SW480 (cell line): ENCODE data around the gene ACTL10.
"Not testable (repeated sequence)": the region's sequence is repeated elsewhere in the genome, so short reads cannot be mapped to it uniquely, and the experiment has no call there.

Experiments used
- DNase-seq: peaks from one replicate; pipeline ENCODE4 v3.0.0-alpha.2; 2016; ENCODE audit warnings: low spot score

ACTL10 gene

DNA sequence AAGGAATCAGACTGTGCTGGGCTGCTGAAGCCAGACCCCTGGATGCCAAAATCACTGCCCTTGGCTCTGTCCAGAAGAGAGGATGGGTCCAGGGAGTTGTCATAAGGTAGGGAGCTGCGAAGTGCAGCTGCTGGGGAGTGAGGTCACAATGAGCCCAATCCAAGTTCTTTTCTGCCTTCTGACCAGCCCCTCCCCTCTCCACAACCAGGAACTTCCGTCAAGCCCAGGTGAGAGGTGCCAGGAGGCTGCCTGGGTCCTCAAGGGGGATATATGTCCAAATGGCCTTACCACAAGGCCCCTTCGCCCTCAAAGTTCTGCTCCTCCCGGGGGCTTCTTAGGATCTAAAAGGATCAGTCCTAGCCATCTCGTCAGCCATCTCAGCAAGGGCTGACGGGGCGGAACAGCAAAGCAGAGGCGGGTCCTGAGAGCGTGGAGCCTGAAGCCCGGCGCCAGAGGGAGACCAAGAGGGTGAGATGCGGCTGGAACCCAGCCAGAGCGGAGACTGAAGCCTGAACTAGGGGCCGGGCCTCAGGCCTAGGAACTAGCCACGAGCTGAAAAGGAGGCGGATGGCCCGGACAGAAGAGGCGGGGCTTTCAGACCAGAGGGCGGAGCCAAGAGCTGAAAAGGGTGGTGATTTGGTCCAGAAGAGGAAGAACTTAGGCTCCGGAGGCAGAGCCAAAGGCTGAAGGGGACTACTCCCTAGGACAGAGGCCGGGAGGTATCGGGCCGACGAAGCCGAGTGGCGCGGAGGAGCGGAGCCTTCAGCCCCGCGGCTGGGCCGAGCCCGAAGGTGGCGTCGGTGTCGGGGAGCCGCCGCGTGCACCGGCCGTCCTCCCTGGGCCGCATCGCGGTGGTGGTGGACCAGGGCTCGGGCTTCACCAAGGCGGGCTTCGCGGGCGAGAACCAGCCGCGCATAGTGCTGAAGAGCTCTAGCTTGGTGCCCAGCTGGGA lies at the start of gene ACTL10:
Gene ACTL10 (plus strand): TSS at position 651 of the 952 bp plus-strand sequence. CDS start 555 bp downstream, outside the sequence.
- peak; percentile 100 for DNase-seq

DNA sequence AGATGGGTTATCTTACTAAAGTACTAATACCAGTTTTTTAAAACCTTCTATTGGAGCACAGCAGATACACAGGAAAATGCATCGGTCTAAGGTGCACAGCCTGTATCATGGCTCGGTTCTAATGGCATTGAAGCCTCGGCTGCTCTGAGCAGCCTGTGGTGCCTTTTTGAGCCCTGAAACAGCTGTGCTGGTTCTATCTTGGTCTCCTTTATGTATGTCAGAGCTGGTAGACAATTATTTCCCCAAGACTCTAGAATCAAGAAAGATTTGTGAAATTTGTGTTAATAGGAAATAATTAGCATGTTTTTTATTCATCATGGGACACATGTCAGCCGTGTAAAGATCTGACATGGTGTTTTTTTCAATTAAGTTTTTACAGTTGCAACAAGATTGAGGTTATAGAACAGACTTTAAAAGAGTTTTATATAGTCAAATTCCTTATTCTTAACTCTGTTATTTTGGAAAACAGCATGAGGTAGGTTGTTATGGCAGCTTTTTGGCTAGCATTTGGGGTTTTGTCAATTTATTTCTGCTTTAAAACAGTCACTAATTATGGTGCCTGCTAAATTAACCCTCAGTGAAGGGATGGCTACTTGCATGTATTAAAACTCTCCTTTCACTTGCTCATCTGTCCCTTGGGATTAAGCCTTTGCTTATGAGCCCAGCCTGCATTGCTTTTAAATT lies 44.9 kb upstream of the ACTL10 start:
- no peak for DNase-seq

DNA sequence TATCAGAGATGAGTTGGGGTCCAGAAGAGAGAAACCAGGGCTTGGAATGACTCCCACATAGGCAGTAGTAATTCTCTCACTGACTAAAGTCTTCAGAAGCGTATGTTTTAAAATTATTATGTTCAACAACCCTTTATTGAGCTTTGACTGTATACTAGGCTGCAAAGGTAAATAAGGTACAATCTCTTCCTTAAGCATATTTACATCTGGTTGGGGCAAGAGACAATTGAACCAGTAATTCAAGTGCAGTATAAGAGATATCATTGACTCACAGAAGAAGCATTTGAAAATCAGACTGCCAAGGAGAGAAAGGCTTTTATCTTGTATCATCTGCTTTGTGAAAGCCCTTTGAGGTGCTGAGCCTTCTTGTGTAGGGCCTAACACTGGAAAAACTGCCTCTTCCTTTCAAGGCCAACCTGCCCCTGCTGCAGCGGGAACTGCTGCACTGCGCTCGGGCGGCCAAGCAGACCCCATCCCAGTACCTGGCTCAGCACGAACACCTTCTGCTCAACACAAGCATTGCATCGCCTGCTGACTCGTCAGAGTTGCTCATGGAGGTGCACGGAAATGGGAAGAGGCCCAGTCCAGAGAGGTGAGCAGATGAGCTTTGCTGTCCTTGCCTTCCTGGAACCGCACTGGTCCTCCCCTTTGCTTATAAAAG lies 43.9 kb upstream of the ACTL10 start:
- no peak for DNase-seq

DNA sequence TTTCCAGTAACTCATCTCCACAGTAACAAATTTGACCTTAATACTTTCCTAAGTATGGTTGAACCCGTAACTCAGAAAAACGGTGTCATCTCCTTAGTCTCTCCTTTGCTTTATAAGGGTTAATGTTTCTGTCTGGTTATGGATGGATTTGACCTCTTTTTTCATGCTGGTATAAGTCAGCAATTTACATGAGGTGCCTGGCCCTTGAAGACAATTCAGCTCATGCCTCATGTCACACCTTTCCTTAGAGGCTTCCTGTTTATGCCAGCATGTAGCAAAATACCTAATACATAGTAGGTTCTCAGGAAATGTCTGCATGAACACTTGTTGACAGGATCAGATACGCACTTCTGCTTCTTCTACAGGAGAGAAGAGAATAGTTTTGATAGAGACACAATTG lies 42.3 kb upstream of the ACTL10 start:
- DNase-seq = no peak

DNA sequence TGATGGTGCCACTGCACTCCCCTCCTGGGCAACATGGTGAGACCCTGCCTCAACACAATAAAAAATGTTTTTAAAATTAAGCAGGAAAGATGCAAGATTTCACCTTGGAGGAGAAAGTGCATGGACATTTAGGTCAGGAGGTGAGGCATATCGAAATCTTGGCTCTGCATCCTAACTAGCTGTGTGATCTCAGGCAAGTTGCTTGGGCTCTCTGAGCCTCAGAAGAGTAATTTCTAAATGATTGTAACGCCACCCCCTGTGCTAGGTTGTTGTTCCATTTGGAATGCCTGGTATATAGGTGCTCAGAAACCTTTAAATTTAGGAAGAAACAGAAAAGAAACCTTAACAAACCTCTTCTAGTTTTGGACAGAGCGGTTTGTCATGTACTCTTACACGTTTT lies 40.6 kb upstream of the ACTL10 start:
- no peak for DNase-seq

DNA sequence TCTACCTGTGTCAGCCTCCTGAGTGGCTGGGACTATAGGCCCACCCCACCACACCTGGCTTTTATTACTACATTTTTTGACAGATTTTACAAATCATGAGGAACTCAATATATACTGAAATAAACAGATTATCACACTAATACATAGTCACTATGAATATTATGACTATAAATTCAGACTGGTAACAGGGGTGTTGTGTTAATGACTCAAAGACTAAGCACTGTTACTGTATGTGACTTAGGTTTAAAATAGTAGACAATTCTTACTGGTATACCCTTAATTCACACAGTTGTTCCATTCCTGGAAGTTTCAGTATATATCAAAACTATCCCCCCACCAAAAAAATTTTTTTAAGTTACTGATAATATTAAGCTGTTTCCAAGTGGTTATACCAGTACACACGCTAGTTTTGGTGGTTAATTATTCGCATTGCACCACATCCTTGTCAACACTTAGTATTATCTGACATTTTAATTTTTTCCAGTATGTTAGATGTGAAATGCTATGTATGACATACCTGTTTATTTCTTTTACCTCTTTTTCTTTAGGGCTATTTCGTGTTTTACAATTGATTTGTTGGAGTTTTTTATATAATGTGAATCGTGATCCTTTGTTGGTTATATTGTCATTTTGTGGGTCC lies 39.0 kb upstream of the ACTL10 start:
- DNase-seq = no peak

DNA sequence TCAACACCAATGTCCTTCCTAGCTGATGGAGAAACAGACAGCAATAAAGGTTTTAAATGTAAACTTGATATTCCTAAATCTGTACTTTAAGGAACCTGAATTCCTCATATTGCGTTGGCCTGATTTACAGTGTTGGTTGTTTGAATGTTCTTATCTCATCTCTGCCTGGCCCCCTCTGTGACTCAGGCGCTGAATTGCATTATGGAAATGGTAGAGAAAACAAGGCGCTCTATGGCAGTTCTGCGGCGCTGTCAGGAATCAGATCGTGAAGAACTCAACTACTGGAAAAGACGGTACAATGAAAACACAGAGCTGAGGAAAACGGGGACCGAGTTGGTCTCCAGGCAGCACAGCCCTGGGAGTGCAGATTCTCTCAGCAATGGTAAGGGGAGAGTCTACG lies 37.2 kb upstream of the ACTL10 start:
- no peak for DNase-seq

DNA sequence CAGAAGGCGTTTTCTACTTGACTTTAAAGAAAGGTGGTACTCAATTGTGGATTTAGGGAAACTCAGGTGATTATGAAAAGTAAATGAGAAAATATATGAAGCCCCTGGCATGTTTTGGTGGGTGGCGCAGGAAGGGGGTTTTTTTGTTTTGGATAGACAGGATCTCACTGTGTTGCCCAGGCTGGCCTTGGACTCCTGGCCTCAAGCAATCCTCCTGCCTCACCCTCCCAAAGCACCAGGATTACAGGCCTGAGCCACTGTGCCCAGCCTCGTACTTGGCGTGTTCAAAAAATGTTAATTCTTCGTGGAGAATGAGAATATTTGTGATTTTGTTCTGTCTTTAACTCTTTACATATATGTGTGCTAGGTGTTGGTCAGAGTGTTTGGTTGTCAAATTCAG lies 36.8 kb upstream of the ACTL10 start:
- no peak for DNase-seq

DNA sequence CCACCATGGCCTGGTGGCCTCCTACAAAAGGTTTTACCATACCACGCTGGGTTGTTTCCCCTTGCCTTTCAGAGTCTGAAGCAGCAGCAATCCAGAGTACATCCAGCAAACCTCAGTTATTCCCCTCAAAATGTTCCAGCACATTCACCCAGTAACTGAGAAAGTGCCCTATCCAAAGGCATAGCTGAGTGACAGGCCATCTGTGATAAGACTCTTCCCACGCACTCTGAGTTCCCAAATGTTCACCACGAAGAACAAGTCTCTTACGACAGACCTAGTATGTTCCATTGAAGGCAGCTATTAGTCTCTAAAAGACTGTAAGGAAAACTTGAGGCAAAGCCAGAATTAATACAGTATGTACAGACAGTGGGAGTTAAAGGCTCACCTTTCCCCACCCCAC lies 36.2 kb upstream of the ACTL10 start:
- no peak for DNase-seq

DNA sequence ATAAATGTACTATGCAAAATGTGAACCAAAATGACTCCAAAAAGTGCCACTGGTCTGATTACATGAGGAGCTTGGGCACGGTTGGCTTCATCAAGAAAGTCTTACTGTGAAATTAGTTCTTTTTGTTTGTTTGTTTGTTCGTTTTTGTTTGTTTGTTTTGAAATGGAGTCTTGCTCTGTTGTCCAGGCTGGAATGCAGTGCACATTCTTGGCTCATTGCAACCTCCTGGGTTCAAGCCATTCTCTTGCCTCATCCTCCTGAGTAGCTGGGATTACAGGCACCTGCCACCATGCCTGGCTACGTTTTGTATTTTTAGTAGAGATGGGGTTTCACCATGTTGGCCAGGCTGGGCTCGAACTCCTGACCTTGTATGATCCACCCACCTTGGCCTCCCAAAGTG lies 34.8 kb upstream of the ACTL10 start:
- DNase-seq = not testable (repeated sequence)

DNA sequence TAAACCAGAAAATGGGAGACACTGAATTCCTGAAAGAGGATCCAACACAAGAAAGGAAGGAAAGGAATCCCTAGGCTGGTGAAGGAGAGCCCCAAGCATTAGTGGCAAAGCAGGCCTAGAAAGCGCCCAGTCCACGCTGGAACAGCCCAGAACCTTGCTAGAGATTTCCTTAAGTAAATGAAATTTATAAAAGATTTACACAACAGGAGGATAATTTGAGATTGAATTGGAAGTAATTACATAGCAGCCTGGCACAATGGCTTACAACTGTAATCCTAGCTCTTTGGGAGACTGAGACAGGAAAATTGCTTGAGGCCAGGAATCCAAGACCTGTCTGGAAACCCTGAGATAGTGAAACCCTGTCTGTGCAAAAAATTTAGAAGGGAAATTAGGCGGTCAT lies 31.4 kb upstream of the ACTL10 start:
- DNase-seq = no peak

DNA sequence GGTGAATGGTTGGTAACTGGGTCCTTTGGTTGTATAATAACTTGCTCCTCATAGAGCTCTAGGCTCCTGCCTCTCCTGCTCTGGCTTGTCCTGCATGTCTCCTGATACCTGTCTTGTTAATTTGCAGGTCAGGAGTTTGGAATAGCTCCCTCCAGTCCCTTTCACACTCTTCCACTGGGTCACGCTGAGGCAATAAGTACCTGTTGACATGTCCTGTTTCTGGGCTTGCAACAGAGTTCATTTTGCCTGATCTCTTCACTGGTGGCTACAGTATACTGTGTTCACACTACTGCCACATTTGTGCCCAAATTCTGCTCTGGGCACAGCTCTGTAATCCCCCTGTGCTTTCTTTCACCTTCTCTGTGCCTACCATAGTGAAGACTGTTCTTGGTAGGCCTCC lies 30.0 kb upstream of the ACTL10 start:
- no peak for DNase-seq

DNA sequence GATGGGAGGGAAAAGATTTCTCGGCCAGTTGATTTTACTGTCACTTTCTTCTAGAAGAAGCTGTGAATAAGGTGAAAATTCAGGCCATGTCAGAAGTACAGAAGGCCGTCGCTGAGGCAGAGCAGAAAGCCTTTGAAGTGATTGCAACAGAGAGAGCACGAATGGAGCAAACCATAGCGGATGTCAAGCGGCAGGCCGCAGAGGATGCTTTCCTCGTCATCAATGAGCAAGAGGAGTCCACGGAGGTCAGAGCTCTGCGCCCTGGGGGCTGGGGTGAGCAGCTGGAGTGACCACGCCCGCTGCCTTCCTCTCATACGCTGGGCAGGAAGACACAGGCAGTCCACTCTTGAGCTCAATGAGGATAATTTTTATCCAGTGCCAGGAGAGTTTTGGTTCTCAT lies 26.5 kb upstream of the ACTL10 start:
- peak; percentile 51 for DNase-seq

DNA sequence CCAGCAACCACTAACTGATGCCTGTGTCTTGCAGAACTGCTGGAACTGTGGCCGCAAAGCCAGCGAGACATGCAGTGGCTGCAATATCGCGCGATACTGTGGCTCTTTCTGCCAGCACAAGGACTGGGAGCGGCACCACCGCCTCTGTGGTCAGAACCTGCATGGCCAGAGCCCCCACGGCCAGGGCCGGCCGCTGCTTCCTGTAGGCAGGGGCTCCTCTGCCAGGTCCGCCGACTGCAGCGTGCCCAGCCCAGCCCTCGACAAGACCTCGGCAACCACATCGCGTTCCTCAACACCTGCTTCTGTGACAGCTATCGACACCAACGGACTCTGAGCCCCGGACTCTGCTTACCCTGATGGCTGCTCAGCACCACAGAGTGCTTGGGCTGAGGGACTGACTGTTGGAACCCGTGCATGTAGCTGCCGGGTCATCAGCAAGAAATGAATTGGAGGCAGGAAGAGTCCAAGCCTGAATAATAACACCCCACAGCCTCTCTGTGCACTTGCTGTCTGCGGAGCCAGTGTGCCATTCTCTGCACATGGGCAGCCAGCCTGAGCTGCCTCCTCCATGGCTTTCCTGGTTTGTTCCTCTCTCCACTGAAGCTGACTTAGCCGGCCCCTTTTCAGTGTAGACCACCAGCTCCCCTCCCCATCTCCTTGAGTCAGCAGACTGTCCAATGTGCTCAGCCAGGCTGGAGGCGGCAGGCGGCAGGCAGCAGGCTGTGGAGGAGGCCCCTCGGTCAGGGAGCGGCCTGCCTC lies 22.3 kb upstream of the ACTL10 start:
- DNase-seq = no peak

DNA sequence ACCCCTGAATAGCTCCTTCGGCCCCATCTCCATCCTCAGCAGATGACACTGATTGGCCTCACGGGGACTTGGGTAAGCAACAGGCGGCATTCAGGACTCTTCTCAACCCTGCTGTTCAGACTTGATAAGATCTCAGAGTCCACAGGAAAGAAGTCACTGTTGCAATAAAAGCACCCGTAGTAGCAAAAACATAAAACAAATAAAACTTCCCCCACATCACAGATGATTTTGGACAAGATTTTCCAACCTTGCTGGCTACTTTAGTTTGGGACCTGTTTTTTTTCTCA lies 21.7 kb upstream of the ACTL10 start:
- DNase-seq = no peak

DNA sequence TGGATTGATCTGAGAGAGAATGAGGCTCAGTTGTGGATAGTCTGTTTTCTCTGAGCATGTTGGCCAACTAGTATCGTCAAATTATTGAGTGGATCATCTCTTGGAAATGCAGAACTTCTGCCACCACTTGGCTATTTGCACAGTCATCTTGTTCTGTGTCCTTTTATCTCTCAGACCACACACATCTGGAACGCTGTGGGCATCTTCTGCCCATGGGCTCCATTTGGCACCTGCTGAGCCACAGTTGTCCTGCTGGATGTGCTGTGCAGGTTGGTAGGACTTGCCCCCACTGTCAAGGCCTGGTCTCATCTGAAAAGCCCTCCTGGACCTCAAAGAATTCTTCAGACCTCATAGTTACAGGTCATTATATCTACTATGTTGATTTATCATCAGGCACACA lies 21.3 kb upstream of the ACTL10 start:
- no peak for DNase-seq

DNA sequence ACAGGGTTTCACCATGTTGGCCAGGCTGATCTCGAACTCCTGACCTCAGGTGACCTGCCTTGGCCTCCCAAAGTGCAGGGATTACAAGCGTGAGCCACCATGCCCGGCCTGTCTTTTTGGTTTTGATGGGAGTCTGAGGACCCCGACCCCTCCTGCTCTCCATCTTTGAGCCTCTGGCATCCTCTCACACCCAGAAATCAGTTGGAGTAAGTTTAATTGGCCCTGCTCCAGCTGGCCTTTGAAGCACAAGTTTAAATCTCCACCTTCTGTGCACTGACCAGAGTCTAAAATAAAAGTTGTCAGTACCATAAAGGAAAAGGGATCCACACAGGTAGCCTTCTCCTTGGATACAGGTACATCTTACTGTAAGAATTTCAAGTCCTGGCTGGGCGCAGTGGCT lies 20.6 kb upstream of the ACTL10 start:
- DNase-seq = no peak

DNA sequence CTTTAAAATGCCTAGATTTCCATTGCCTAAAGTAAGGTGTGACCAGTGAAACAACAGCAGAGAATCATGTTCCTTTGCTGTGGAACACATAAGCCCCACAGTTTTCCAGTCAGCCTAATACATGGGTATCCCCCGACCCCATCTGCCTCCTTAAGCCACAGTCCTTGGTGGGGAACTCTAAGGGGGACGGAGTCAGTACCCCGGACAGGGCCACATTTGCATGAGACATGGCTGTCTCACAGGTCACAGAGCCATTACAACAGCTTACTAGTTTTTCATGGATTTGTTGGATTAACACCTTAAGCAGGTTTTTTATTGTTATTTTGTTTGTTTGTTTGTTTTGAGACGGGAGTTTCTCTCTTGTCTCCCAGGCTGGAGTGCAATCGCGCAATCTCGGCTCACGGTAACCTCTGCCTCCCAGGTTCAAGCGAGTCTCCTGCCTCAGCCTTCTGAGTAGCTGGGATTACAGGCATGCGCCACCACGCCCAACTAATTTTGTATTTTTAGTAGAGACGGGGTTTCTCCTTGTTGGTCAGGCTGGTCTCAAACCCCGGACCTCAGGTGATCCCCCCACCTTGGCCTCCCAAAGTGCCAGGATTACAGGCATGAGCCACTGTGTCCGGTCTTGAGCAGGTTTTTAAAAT lies 19.7 kb upstream of the ACTL10 start:
- DNase-seq = not testable (repeated sequence)

DNA sequence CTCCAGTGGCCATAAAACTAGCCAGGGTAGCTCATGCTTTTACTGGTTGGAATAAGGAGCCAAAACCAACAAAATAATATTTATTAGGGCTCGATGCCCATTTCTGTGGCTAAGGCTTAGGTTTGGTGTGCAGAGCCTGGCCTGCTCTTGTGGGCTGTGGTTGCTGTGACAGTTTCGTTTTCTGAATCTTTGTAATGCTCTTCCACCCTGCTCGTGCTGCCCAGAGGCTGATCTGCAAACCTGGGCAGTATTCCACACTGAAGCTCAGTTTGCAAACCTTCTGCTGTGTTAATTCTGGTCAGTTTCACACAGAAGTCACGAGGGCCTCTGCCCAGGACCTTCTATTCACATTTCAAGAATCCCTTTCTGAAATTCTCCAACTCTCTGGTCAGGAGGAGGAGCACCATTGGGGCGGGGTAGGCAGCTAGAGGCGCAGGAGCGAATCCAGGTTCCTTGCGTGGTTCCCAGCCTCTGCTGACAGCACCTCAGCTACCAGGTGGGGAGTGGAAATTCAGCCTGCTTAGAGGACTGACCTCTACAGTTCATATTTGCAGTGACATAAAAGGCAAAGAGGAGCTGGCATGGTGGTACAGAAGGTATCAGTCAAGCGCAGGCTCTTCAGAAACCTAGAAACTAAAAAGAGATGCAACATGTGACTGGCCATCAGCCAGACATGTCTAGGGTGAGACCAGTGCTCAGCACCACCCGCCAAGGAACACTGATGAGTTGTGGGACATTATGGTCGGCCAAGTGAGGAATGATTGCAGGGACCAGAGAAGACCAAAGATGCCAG lies 18.9 kb upstream of the ACTL10 start:
- no peak for DNase-seq

DNA sequence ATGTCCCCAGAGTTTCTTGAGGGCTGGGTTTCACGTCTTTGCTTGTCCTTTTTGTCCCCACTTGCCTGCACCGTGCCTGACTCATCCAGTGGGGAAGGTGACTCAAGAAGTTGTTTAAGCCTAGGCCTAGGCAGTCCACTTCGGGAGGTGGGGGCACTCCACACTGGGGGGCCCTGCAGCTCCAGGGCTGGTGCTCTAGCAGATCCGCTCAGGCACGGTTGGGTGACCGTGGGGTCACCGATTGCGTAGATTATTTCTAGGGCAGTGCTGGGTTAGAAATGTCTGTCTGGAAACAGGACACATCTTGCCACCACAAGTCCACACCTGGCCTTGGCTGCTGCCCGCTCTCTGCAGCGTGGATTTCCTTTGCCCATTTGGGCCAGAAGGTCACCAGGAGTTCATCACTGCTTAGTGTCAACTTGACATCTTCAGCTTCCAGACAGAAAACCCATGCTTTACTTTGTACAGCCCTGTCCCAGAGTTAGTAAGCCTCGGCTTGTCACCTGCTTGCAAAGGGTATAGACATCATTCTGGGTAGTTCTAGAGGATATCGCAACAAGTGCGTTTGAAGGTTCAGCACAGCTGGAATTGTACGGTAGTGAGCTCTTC lies 18.2 kb upstream of the ACTL10 start:
- no peak for DNase-seq
